H9 (cell line): Measurements from ENCODE around the gene ALG13. TPM values are rescaled to one million over a fixed set of nuclear protein-coding genes. Genes with fewer than 3 reads are reported as not detected.

Source experiments
- DNase-seq: peaks from one replicate; pipeline ENCODE4 v3.0.0-alpha.2; 2017
- H2AFZ ChIP-seq: one replicate; pipeline ENCODE4 v1.6.1; 2013; ENCODE audit warnings: mild to moderate bottlenecking, low read length, control low read depth, moderate library complexity
- H2AK5ac ChIP-seq: 2 replicates; pipeline ENCODE4 v1.6.1; 2013; ENCODE audit warnings: low read length, control low read depth, mixed read lengths; ENCODE audit not compliant: insufficient read length
- H2BK120ac ChIP-seq: one replicate; pipeline ENCODE4 v1.6.1; 2013; ENCODE audit warnings: low read depth, mild to moderate bottlenecking, low read length, control low read depth, inconsistent platforms; ENCODE audit not compliant: poor library complexity, severe bottlenecking
- H2BK12ac ChIP-seq: 2 replicates; pipeline ENCODE4 v1.6.1; 2013; ENCODE audit warnings: low read length, control low read depth, mixed read lengths, low read depth; ENCODE audit not compliant: insufficient read length
- H2BK15ac ChIP-seq: 2 replicates; pipeline ENCODE4 v1.6.1; 2013; ENCODE audit warnings: low read depth, low read length, control low read depth
- H2BK20ac ChIP-seq: one replicate; pipeline ENCODE4 v1.6.1; 2013; ENCODE audit warnings: low read depth, mild to moderate bottlenecking, low read length, control low read depth, inconsistent platforms; ENCODE audit not compliant: poor library complexity, severe bottlenecking
- H2BK5ac ChIP-seq: 2 replicates; pipeline ENCODE4 v1.6.1; 2013; ENCODE audit warnings: low read length, control low read depth, mixed read lengths; ENCODE audit not compliant: insufficient read length
- H3K14ac ChIP-seq: 2 replicates; pipeline ENCODE4 v1.6.1; 2013; ENCODE audit warnings: low read length, control low read depth; ENCODE audit not compliant: insufficient read depth
- H3K18ac ChIP-seq: 2 replicates; pipeline ENCODE4 v1.6.1; 2013; ENCODE audit warnings: low read depth, mild to moderate bottlenecking, mixed read lengths, low read length, control low read depth; ENCODE audit not compliant: insufficient read length
- H3K23ac ChIP-seq: 2 replicates; pipeline ENCODE4 v1.6.1; 2013; ENCODE audit warnings: low read length, control low read depth, mixed read lengths, low read depth; ENCODE audit not compliant: insufficient read length
- H3K23me2 ChIP-seq: 2 replicates; pipeline ENCODE4 v1.6.1; 2013; ENCODE audit warnings: low read depth, mild to moderate bottlenecking, mixed read lengths, low read length, control low read depth; ENCODE audit not compliant: insufficient read length, poor library complexity, severe bottlenecking
- H3K27ac ChIP-seq: 2 replicates; pipeline ENCODE4 v1.5.1; 2013; ENCODE audit warnings: low read length, control low read depth, mixed read lengths, low read depth; ENCODE audit not compliant: insufficient read length
- H3K27me3 ChIP-seq: 2 replicates; pipeline ENCODE4 v1.6.1; 2013; ENCODE audit warnings: low read length, control low read depth, inconsistent platforms; ENCODE audit not compliant: insufficient read depth
- H3K4ac ChIP-seq: 2 replicates; pipeline ENCODE4 v1.6.1; 2013; ENCODE audit warnings: low read depth, mild to moderate bottlenecking, control low read depth, inconsistent platforms, low read length, moderate library complexity
- H3K4me1 ChIP-seq: 2 replicates; pipeline ENCODE4 v1.6.1; 2013; ENCODE audit warnings: low read length, control low read depth, inconsistent platforms; ENCODE audit not compliant: insufficient read depth
- H3K4me2 ChIP-seq: 2 replicates; pipeline ENCODE4 v1.6.1; 2013; ENCODE audit warnings: low read length, control low read depth, mixed read lengths; ENCODE audit not compliant: insufficient read length, insufficient read depth
- H3K56ac ChIP-seq: 2 replicates; pipeline ENCODE4 v1.6.1; 2013; ENCODE audit warnings: low read depth, mild to moderate bottlenecking, mixed read lengths, low read length, control low read depth; ENCODE audit not compliant: insufficient read length
- H3K79me1 ChIP-seq: 2 replicates; pipeline ENCODE4 v1.6.1; 2013; ENCODE audit warnings: low read depth, mild to moderate bottlenecking, moderate library complexity, low read length, control low read depth, inconsistent platforms; ENCODE audit not compliant: insufficient read depth, poor library complexity, severe bottlenecking
- H3K79me2 ChIP-seq: 2 replicates; pipeline ENCODE4 v1.6.1; 2013; ENCODE audit warnings: low read length, control low read depth, inconsistent platforms; ENCODE audit not compliant: insufficient read depth
- H3K9ac ChIP-seq: 2 replicates; pipeline ENCODE4 v1.6.1; 2013; ENCODE audit warnings: low read length, control low read depth, mixed read lengths; ENCODE audit not compliant: insufficient read length; ENCODE audit errors: extremely low read depth
- H3K9me3 ChIP-seq: one replicate; pipeline ENCODE4 v1.6.1; 2013; ENCODE audit warnings: low read depth, low read length, inconsistent platforms; ENCODE audit not compliant: control insufficient read depth
- H3T11ph ChIP-seq: one replicate; pipeline ENCODE4 v1.6.1; 2013; ENCODE audit warnings: mild to moderate bottlenecking, low read length, control low read depth, inconsistent platforms
- H4K20me1 ChIP-seq: one replicate; pipeline ENCODE4 v1.6.1; 2013; ENCODE audit not compliant: control insufficient read depth, insufficient read length, insufficient read depth
- H4K5ac ChIP-seq: 2 replicates; pipeline ENCODE4 v1.6.1; 2013; ENCODE audit warnings: low read depth, mild to moderate bottlenecking, mixed read lengths, low read length, control low read depth; ENCODE audit not compliant: insufficient read length
- H4K8ac ChIP-seq: replicated peaks from 2 replicates; pipeline ENCODE4 v1.6.1; 2013; ENCODE audit warnings: low read length, control low read depth, mixed read lengths, low read depth; ENCODE audit not compliant: insufficient read length
- H4K91ac ChIP-seq: 2 replicates; pipeline ENCODE4 v1.6.1; 2013; ENCODE audit warnings: low read depth, mild to moderate bottlenecking, moderate library complexity, mixed read lengths, low read length, control low read depth; ENCODE audit not compliant: insufficient read length
- H3K27ac Mint-ChIP-seq, 3 experiments: 2 replicates in 2 of 3; 3 replicates in 1 of 3; pipeline ENCODE4 v1.8.0; 2020 to 2021; ENCODE audit warnings: mixed read lengths in 3 of 3, mild to moderate bottlenecking in 1 of 3, moderate library complexity in 1 of 3
- H3K27me3 Mint-ChIP-seq: 2 replicates; pipeline ENCODE4 v1.8.0; 2021; ENCODE audit warnings: low read depth, mild to moderate bottlenecking, moderate library complexity, mixed read lengths
- H3K36me3 Mint-ChIP-seq, 3 experiments: 2 replicates in 2 of 3; 3 replicates in 1 of 3; pipeline ENCODE4 v1.8.0; 2020 to 2021; ENCODE audit warnings: low read depth in 3 of 3, mixed read lengths in 3 of 3; ENCODE audit not compliant: insufficient read depth in 1 of 3
- H3K4me1 Mint-ChIP-seq, 2 experiments: 2 replicates each; pipeline ENCODE4 v1.8.0; 2020; ENCODE audit warnings: mixed read lengths in 2 of 2
- H3K4me3 Mint-ChIP-seq, 2 experiments: 2 replicates in 1 of 2; 3 replicates in 1 of 2; pipeline ENCODE4 v1.8.0; 2020 to 2021; ENCODE audit warnings: mild to moderate bottlenecking in 2 of 2, mixed read lengths in 2 of 2, moderate library complexity in 1 of 2
- H3K9me3 Mint-ChIP-seq, 2 experiments: 2 replicates in 1 of 2; 3 replicates in 1 of 2; pipeline ENCODE4 v1.8.0; 2020; ENCODE audit warnings: mild to moderate bottlenecking in 2 of 2, mixed read lengths in 2 of 2, moderate library complexity in 1 of 2
- CTCF ChIP-seq: fragments of 200-600 bp; sonication (generic); conservative IDR thresholded peaks from 3 replicates; pipeline ENCODE4 v1.8.0; 2021; ENCODE audit warnings: antibody characterized with exemption, mild to moderate bottlenecking
- WGBS: extraction: QIAGEN DNeasy Blood & Tissue Kit; methylation state at CpG from one replicate; pipeline ENCODE4 v1.1.7; 2013; ENCODE audit warnings: missing lambda C conversion rate, low lambda C conversion rate, mixed read lengths; ENCODE audit not compliant: insufficient read length; ENCODE audit errors: extremely low coverage; 5-methylcytosine and 5-hydroxymethylcytosine counted together
- total RNA-seq: library from RNA; stranded (reverse); gene quantifications from 2 replicates; pipeline ENCODE4 v1.2.1, GENCODE V29; 2021

Gene ALG13
- total RNA-seq, 1 experiment from 2014 or later, result 91.9 TPM

- no peak overlapping the region for H2BK5ac ChIP-seq
- H3K4ac ChIP-seq, result no peak overlapping the region
- DNase-seq, result no peak
- H3K23me2 ChIP-seq, result no peaks in the 10 kb centered on the region
- no peak overlapping the region for H2BK15ac ChIP-seq
- Mint-ChIP-seq H3K4me3 (no peak overlapping the region), H3K27me3 (no peaks in the 10 kb centered on the region; the same call in 1 of the 2 replicates), H3K27ac (no peak overlapping the region), H3K9me3 (no peaks in the 10 kb centered on the region), H3K4me1 (peaks cover 5 to 8% of the 10 kb centered on the region in 2 experiments; a peak in 2 of 4 replicates), H3K36me3 (no peaks in the 10 kb centered on the region)
- H4K5ac ChIP-seq, result no peak overlapping the region
- no peak overlapping the region for H3T11ph ChIP-seq
- H4K91ac ChIP-seq, result no peak overlapping the region
- no peak overlapping the region for H2BK120ac ChIP-seq
- no peak overlapping the region for H3K18ac ChIP-seq
- no peaks in the 10 kb centered on the region for H3K27me3 ChIP-seq
- no peak overlapping the region for H2AK5ac ChIP-seq
- H2BK20ac ChIP-seq, result no peak overlapping the region
- H3K4me1 ChIP-seq, result no peaks in the 10 kb centered on the region
- no peak overlapping the region for H3K56ac ChIP-seq
- no CpG with 5 or more reads among the region's 1 CpG for WGBS
- H3K9me3 ChIP-seq, result no peaks in the 10 kb centered on the region
- no peak overlapping the region for H4K8ac ChIP-seq
- no peak overlapping the region for H3K23ac ChIP-seq
- no peak overlapping the region for H3K14ac ChIP-seq
- H4K20me1 ChIP-seq, result no peaks in the 10 kb centered on the region
- TF ChIP-seq CTCF, result no peak
- H2BK12ac ChIP-seq, result no peak overlapping the region
- no peaks in the 10 kb centered on the region for H3K79me2 ChIP-seq
- H3K4me2 ChIP-seq, result no peak overlapping the region
- H2AFZ ChIP-seq, result no peak overlapping the region
- H3K27ac ChIP-seq, result no peak overlapping the region
- H3K79me1 ChIP-seq, result no peaks in the 10 kb centered on the region
- no peak overlapping the region for H3K9ac ChIP-seq
These were observed 34.5 kb upstream of the ALG13 start for GRCh38 chrX:111646515-111646914.
